ENCODE results near the gene BATF3. TPM values are rescaled to one million over a fixed set of nuclear protein-coding genes. Genes with fewer than 3 reads are reported as not detected.

Gene BATF3
- total RNA-seq, 4 donors from 2014 or later: 0.14 to 2.8 (median 0.64) TPM; not detected in 1

- DNase-seq: no peak
- WGBS, 2 donors (ENCODE audit: low coverage in 1 of 2): 68 to 70% methylated on average over 8 to 13 of the region's 13 CpGs
- Histone ChIP-seq H3K27ac (no peak overlapping the region), H3K27me3 (no peaks in the 10 kb centered on the region), H3K36me3 (no peaks in the 10 kb centered on the region), H3K4me3 (no peak overlapping the region), H3K4me1 (peaks cover 0 to 4% (median 0%) of the 10 kb centered on the region in 4 donors), H3K9me3 (no peaks in the 10 kb centered on the region)
- TF ChIP-seq EP300 (IDR thresholded peaks at IDR 0.05; ENCODE audit: low read depth) (no peak), POLR2A (IDR thresholded peaks at IDR 0.05) (no peak), POLR2AphosphoS5 (IDR thresholded peaks at IDR 0.05) (no peak)
- TF ChIP-seq, protein P1, sequence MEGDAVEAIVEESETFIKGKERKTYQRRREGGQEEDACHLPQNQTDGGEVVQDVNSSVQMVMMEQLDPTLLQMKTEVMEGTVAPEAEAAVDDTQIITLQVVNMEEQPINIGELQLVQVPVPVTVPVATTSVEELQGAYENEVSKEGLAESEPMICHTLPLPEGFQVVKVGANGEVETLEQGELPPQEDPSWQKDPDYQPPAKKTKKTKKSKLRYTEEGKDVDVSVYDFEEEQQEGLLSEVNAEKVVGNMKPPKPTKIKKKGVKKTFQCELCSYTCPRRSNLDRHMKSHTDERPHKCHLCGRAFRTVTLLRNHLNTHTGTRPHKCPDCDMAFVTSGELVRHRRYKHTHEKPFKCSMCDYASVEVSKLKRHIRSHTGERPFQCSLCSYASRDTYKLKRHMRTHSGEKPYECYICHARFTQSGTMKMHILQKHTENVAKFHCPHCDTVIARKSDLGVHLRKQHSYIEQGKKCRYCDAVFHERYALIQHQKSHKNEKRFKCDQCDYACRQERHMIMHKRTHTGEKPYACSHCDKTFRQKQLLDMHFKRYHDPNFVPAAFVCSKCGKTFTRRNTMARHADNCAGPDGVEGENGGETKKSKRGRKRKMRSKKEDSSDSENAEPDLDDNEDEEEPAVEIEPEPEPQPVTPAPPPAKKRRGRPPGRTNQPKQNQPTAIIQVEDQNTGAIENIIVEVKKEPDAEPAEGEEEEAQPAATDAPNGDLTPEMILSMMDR (IDR thresholded peaks at IDR 0.05): no peak
- intact Hi-C loops (cut with DNase I; ENCODE audit: low total_unique reads) (no loop called here), in situ Hi-C loops (cut with MboI; ENCODE audit: low pct_ligation_motif_present in 1 of 4, low pct_unique_long_range_greater_than_20kb in 1 of 4, low sequenced_read_pairs in 3 of 4) (no loop called here)
Observed at GRCh38 chr1:212645546-212646543, 53.8 kb downstream of the BATF3 start.

- no peaks in the 10 kb centered on the region for H3K9me3 ChIP-seq
- TF ChIP-seq POLR2A (IDR thresholded peaks at IDR 0.05): no peak
- TF ChIP-seq, protein P1 (IDR thresholded peaks at IDR 0.05): no peak
- no peak for TF ChIP-seq POLR2AphosphoS5 (IDR thresholded peaks at IDR 0.05)
- no peak for TF ChIP-seq EP300 (IDR thresholded peaks at IDR 0.05; ENCODE audit: low read depth)
- no peak overlapping the region for H3K4me3 ChIP-seq
- in situ Hi-C loops (cut with MboI; ENCODE audit: low pct_ligation_motif_present in 1 of 4, low pct_unique_long_range_greater_than_20kb in 1 of 4, low sequenced_read_pairs in 3 of 4): no loop called here
- WGBS, 2 donors (ENCODE audit: low coverage in 1 of 2): 79 to 100% methylated on average over 1 to 6 of the region's 6 CpGs
- DNase-seq: no peak
- intact Hi-C loops (cut with DNase I; ENCODE audit: low total_unique reads): no loop called here
- H3K4me1 ChIP-seq: peaks cover 0 to 4% (median 0%) of the 10 kb centered on the region in 4 donors
- H3K27me3 ChIP-seq: no peaks in the 10 kb centered on the region
- no peaks in the 10 kb centered on the region for H3K36me3 ChIP-seq
- H3K27ac ChIP-seq: no peak overlapping the region
Observed at GRCh38 chr1:212644866-212645545, 54.6 kb downstream of the BATF3 start.

DNA sequence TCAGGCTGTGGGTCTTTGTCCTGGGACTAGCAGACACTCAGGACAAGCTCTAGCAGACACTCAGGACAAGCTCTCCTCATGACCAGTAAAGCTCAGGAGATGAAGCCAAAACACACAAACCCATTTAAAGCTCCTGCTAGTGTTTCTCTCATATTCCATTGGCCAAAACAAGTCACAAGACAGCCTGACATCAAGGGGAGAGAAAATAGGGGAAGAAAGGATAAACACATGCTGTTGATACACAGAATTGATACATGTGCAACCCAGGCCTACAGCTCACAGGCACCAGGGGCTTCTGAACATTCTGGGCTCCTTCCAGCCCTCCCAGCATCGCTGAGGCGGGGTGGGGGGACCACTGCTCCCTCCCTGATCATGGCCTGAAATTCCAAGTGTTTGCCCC is 55.8 kb downstream of the BATF3 start:
- WGBS, 2 donors (ENCODE audit: low coverage in 1 of 2): 69 to 100% methylated on average over 2 of the region's 2 CpGs
- TF ChIP-seq EP300 (IDR thresholded peaks at IDR 0.05; ENCODE audit: low read depth): no peak
- TF ChIP-seq POLR2A (IDR thresholded peaks at IDR 0.05): no peak
- TF ChIP-seq, protein P1 (IDR thresholded peaks at IDR 0.05): no peak
- no peak for TF ChIP-seq POLR2AphosphoS5 (IDR thresholded peaks at IDR 0.05)
- Histone ChIP-seq H3K4me1 (peaks cover 0 to 4% (median under 1%) of the 10 kb centered on the region in 4 donors), H3K27ac (no peak overlapping the region), H3K27me3 (no peaks in the 10 kb centered on the region), H3K9me3 (no peaks in the 10 kb centered on the region), H3K36me3 (no peaks in the 10 kb centered on the region), H3K4me3 (no peak overlapping the region)
- DNase-seq: no peak
- intact Hi-C loops (cut with DNase I; ENCODE audit: low total_unique reads) (no loop called here), in situ Hi-C loops (cut with MboI; ENCODE audit: low pct_ligation_motif_present in 1 of 4, low pct_unique_long_range_greater_than_20kb in 1 of 4, low sequenced_read_pairs in 3 of 4) (no loop called here)

DNA sequence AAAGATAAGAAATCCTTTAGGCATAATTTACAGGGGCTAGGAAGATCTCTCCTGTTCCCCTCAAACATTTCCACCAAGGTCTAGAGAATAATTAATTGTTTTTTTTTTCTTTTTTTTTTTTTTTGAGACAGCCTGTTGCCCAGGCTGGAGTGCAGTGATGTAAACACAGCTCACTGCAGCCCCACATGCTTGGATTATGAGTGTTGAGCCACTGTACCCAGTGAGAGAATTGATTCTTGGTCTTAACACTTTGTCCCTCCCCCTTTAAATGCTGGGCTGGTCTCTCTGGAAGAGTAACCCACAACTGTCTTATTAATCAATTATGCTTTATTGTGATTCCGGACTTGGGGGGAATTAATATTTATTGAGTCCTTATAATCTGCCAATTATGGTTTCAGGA is 57.7 kb downstream of the BATF3 start:
- intact Hi-C loops (cut with DNase I; ENCODE audit: low total_unique reads) (no loop called here), in situ Hi-C loops (cut with MboI; ENCODE audit: low pct_ligation_motif_present in 1 of 4, low pct_unique_long_range_greater_than_20kb in 1 of 4, low sequenced_read_pairs in 3 of 4) (no loop called here)
- Histone ChIP-seq H3K27ac (no peak overlapping the region), H3K27me3 (no peaks in the 10 kb centered on the region), H3K36me3 (no peaks in the 10 kb centered on the region), H3K4me1 (peaks cover 0 to 13% (median 3%) of the 10 kb centered on the region in 4 donors), H3K4me3 (no peak overlapping the region), H3K9me3 (no peaks in the 10 kb centered on the region)
- no peak for TF ChIP-seq POLR2AphosphoS5 (IDR thresholded peaks at IDR 0.05)
- TF ChIP-seq, protein P1 (IDR thresholded peaks at IDR 0.05): no peak
- TF ChIP-seq EP300 (IDR thresholded peaks at IDR 0.05; ENCODE audit: low read depth): no peak
- no peak for TF ChIP-seq POLR2A (IDR thresholded peaks at IDR 0.05)
- no peak for DNase-seq
- 87 to 88% methylated on average over 1 of the region's 1 CpG for WGBS, 2 donors (ENCODE audit: low coverage in 1 of 2)
